ENCODE data around the gene TSHZ3.

GRCh38 chr19:31301306-31301980 lies 47.8 kb downstream of the TSHZ3 start:
- TF ChIP-seq POLR2A (IDR thresholded peaks at IDR 0.05), result no peak
- no peak for TF ChIP-seq CTCF (IDR thresholded peaks at IDR 0.05)
